MM.1S (cell line): ENCODE results near the gene GTF3C2.

ENCODE experiments used
- CTCF ChIP-seq: fragments of 300-600 bp; sonication (generic); IDR thresholded peaks from 2 replicates; pipeline ENCODE4 v1.5.1; 2016; ENCODE audit warnings: antibody characterized with exemption, low read length, mixed read lengths
- EZH2phosphoT487 ChIP-seq: fragments of 300-600 bp; sonication (generic); IDR thresholded peaks from 2 replicates; pipeline ENCODE4 v1.6.1; 2018; ENCODE audit warnings: antibody characterized with exemption, low read length

- TF ChIP-seq CTCF (no peak), EZH2phosphoT487 (no peak)
These were observed 50.4 kb downstream of the GTF3C2 start for GRCh38 chr2:27306136-27306535.
